Kidney epithelial cell (primary cell): ENCODE measurements around the gene AGK. TPM values are rescaled to one million over a fixed set of nuclear protein-coding genes. Genes with fewer than 3 reads are reported as not detected.

Source experiments
- DNase-seq: peaks from one replicate; pipeline ENCODE4 v3.0.0-alpha.2; 2010; ENCODE audit warnings: low read depth
- H3K27me3 ChIP-seq: 2 replicates; pipeline ENCODE4 v1.6.0; 2011; ENCODE audit warnings: low read length; ENCODE audit not compliant: control insufficient read depth, insufficient read depth
- H3K36me3 ChIP-seq: 2 replicates; pipeline ENCODE4 v1.5.1; 2011; ENCODE audit warnings: low read length; ENCODE audit not compliant: control insufficient read depth, insufficient read depth
- H3K4me3 ChIP-seq: 2 replicates; pipeline ENCODE4 v1.5.1; 2011; ENCODE audit warnings: low read depth, mild to moderate bottlenecking, control low read depth, low read length
- CTCF ChIP-seq: IDR thresholded peaks from 2 replicates; pipeline ENCODE4 v1.5.1; 2011; ENCODE audit warnings: mild to moderate bottlenecking, moderate library complexity, low read length, control low read depth, inconsistent platforms; ENCODE audit not compliant: insufficient read depth, poor library complexity, severe bottlenecking
- total RNA-seq: library from RNA; depleted of rRNA; stranded (reverse); fragments of >200 nt; gene quantifications from 2 replicates; pipeline ENCODE4 v1.2.3, GENCODE V29; 2015

Gene AGK
- total RNA-seq, 1 donor from 2014 or later = 35.3 TPM

DNA sequence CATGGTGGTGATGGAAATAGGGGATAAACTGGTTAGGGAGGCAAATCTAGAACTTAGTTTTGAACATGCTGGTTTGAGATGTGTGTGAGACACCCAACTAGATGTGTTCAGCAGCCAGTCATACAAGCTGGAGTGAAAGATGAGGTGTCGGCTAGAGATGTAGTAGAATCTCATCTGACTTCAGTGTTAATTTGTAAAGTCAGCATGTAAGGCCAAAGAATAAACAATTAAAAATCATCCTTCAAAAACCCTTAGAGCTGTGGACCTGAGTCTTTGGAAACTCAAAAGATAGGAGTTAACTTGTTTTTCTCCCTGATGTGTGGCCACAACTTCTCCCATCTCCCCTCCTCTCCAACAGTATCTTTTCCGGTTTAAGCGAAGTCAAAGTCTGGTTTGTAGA, 22.8 kb upstream of the AGK start:
- no peak for TF ChIP-seq CTCF
- DNase-seq = no peak
- Histone ChIP-seq H3K4me3 (no peak overlapping the region), H3K36me3 (no peaks in the 10 kb centered on the region), H3K27me3 (no peaks in the 10 kb centered on the region)

GRCh38 chr7:141533149-141533949, 17.9 kb upstream of the AGK start:
- Histone ChIP-seq H3K36me3 (no peaks in the 10 kb centered on the region), H3K27me3 (no peaks in the 10 kb centered on the region), H3K4me3 (no peak overlapping the region)
- TF ChIP-seq CTCF = peak; percentile 94
- DNase-seq = peak; percentile 34

GRCh38 chr7:141534757-141535737, 16.2 kb upstream of the AGK start:
- H3K27me3 ChIP-seq = no peaks in the 10 kb centered on the region
- no peaks in the 10 kb centered on the region for H3K36me3 ChIP-seq
- no peak for TF ChIP-seq CTCF
- no peak for DNase-seq
- no peak overlapping the region for H3K4me3 ChIP-seq

- no peak for DNase-seq
- no peak for TF ChIP-seq CTCF
- H3K4me3 ChIP-seq = no peak overlapping the region
- H3K27me3 ChIP-seq = no peaks in the 10 kb centered on the region
- H3K36me3 ChIP-seq = no peaks in the 10 kb centered on the region
Observed at GRCh38 chr7:141537906-141538305, 13.3 kb upstream of the AGK start.

DNA sequence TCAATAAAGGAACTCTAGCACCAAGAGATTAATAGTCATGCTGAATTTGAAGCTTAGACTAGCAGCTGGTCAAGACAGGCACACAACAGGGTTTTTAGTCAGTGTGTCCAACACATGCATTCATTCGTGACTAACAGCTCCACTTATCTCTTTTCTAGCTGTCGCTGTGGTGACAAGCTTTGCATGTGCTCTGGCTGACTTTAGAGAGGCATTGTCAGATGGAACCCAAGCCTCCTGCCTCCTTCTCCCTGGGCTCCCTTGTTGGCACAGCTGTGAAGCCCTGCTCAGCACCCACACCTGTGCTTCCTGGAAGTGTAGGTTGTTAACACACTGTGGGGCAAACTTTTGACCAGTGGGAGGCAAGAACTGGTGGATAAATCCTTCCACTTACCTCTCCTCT, 9.8 kb upstream of the AGK start:
- TF ChIP-seq CTCF = no peak
- DNase-seq = no peak

More for the DNA sequence above, 9.8 kb upstream of the AGK start:
- Histone ChIP-seq H3K36me3 (no peaks in the 10 kb centered on the region), H3K4me3 (no peak overlapping the region), H3K27me3 (no peaks in the 10 kb centered on the region)
